PFSK-1 (cell line): ENCODE results near the gene IGSF11.

ENCODE experiments used
- FOXP2 ChIP-seq: optimal IDR thresholded peaks from 2 replicates; pipeline ENCODE3; 2011; ENCODE audit warnings: borderline replicate concordance, control low read depth, inconsistent platforms; ENCODE audit not compliant: insufficient read depth; ENCODE audit errors: extremely low read length, extremely low read depth
- POLR2AphosphoS5 ChIP-seq: IDR thresholded peaks from 2 replicates; pipeline ENCODE4 v1.6.1; 2012; ENCODE audit warnings: low read depth, mild to moderate bottlenecking, control low read depth, low read length, moderate library complexity
- SIN3A ChIP-seq: IDR thresholded peaks from 2 replicates; pipeline ENCODE4 v1.6.1; 2012; ENCODE audit warnings: mild to moderate bottlenecking, low read length, moderate library complexity, borderline replicate concordance; ENCODE audit not compliant: insufficient read depth
- TAF1 ChIP-seq: IDR thresholded peaks from 2 replicates; pipeline ENCODE4 v1.6.1; 2012; ENCODE audit warnings: low read length, control low read depth, borderline replicate concordance; ENCODE audit not compliant: insufficient read depth
- TF ChIP-seq, protein P1 (sequence below), 2 experiments: IDR thresholded peaks; 2 replicates each; pipeline versions ENCODE4 v1.6.1 to v1.8.0; 2011 to 2012; ENCODE audit warnings: low read depth in 2 of 2, low read length in 2 of 2, control low read depth in 1 of 2, inconsistent platforms in 1 of 2, mild to moderate bottlenecking in 1 of 2, moderate library complexity in 1 of 2; ENCODE audit not compliant: insufficient read depth in 1 of 2

Gene IGSF11

GRCh38 chr3:118948146-118948545 is 86.5 kb downstream of the IGSF11 start:
- TF ChIP-seq SIN3A: no peak
- TF ChIP-seq, protein P1, sequence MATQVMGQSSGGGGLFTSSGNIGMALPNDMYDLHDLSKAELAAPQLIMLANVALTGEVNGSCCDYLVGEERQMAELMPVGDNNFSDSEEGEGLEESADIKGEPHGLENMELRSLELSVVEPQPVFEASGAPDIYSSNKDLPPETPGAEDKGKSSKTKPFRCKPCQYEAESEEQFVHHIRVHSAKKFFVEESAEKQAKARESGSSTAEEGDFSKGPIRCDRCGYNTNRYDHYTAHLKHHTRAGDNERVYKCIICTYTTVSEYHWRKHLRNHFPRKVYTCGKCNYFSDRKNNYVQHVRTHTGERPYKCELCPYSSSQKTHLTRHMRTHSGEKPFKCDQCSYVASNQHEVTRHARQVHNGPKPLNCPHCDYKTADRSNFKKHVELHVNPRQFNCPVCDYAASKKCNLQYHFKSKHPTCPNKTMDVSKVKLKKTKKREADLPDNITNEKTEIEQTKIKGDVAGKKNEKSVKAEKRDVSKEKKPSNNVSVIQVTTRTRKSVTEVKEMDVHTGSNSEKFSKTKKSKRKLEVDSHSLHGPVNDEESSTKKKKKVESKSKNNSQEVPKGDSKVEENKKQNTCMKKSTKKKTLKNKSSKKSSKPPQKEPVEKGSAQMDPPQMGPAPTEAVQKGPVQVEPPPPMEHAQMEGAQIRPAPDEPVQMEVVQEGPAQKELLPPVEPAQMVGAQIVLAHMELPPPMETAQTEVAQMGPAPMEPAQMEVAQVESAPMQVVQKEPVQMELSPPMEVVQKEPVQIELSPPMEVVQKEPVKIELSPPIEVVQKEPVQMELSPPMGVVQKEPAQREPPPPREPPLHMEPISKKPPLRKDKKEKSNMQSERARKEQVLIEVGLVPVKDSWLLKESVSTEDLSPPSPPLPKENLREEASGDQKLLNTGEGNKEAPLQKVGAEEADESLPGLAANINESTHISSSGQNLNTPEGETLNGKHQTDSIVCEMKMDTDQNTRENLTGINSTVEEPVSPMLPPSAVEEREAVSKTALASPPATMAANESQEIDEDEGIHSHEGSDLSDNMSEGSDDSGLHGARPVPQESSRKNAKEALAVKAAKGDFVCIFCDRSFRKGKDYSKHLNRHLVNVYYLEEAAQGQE (IDR thresholded peaks at IDR 0.05; ENCODE audit: insufficient read depth in 1 of 2, low read depth in 2 of 2, low read length in 2 of 2): no peak
- TF ChIP-seq FOXP2: no peak
- no peak for TF ChIP-seq TAF1
- TF ChIP-seq POLR2AphosphoS5: no peak

GRCh38 chr3:118946449-118946848 is 88.2 kb downstream of the IGSF11 start:
- TF ChIP-seq, protein P1 (IDR thresholded peaks at IDR 0.05; ENCODE audit: insufficient read depth in 1 of 2, low read depth in 2 of 2, low read length in 2 of 2): no peak
- no peak for TF ChIP-seq TAF1
- no peak for TF ChIP-seq FOXP2
- no peak for TF ChIP-seq POLR2AphosphoS5
- no peak for TF ChIP-seq SIN3A

DNA sequence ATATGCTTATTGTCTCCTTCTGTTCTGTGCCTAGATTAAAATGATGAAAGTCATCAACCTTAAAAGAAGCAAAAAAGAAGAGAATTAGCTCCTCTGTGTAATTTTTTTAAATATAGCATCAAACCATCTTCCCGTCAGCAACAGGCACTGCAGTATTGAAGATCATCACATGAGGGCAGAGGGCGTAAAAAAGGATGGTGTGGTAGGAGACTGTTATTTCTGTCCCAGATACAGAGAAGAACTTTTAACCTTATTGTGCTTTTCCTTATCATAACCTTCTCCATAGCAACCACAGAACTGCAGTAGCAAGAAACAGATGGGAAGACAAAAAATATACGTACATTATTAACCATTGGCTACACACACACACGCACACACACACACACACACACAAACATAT is 88.8 kb downstream of the IGSF11 start:
- TF ChIP-seq, protein P1 (IDR thresholded peaks at IDR 0.05; ENCODE audit: insufficient read depth in 1 of 2, low read depth in 2 of 2, low read length in 2 of 2): no peak
- TF ChIP-seq SIN3A (no peak), FOXP2 (no peak), TAF1 (no peak), POLR2AphosphoS5 (no peak)

GRCh38 chr3:118943597-118943996 is 91.0 kb downstream of the IGSF11 start:
- TF ChIP-seq FOXP2: no peak
- no peak for TF ChIP-seq TAF1
- no peak for TF ChIP-seq POLR2AphosphoS5
- no peak for TF ChIP-seq SIN3A
- TF ChIP-seq, protein P1 (IDR thresholded peaks at IDR 0.05; ENCODE audit: insufficient read depth in 1 of 2, low read depth in 2 of 2, low read length in 2 of 2): no peak

- no peak for TF ChIP-seq FOXP2
- no peak for TF ChIP-seq SIN3A
- TF ChIP-seq TAF1: no peak
- TF ChIP-seq, protein P1 (IDR thresholded peaks at IDR 0.05; ENCODE audit: insufficient read depth in 1 of 2, low read depth in 2 of 2, low read length in 2 of 2): no peak
- TF ChIP-seq POLR2AphosphoS5: no peak
These were observed 92.0 kb downstream of the IGSF11 start for GRCh38 chr3:118942671-118943070.
